A549 (cell line): ENCODE measurements around the gene TTLL13. TPM values are rescaled to one million over a fixed set of nuclear protein-coding genes. Genes with fewer than 3 reads are reported as not detected.

Experiments used
- ATAC-seq, 2 experiments: fragments of 200-7000 bp in 1 of 2; fragments of >200 bp in 1 of 2; cut with Nextera tagmentation in 1 of 2; cut with Tn5 transposase in 1 of 2; 3 replicates each; pipeline versions ENCODE4 v1.8.0 to v1.9.1; 2018 to 2020; ENCODE audit warnings: mild to moderate bottlenecking in 1 of 2, moderate library complexity in 1 of 2
- CTCF ChIA-PET: fragments of 300-600 bp; sonication (Branson Sonifier 250); formaldehyde crosslinking; extraction: SDS; loops from one replicate; lab custom pipeline; 2021; ENCODE audit warnings: antibody characterized with exemption, inconsistent platforms; lab: Yijun Ruan, JAX
- POLR2A ChIA-PET: fragments of 350-600 bp; formaldehyde crosslinking; extraction: SDS; loops from one replicate; lab custom pipeline; 2021; ENCODE audit warnings: antibody characterized with exemption, inconsistent platforms; lab: Yijun Ruan, JAX
- DNase-seq, 2 experiments: peaks; one replicate each; pipeline versions ENCODE4 v3.0.0 to v3.0.0-alpha.2; 2011 to 2016; ENCODE audit warnings: low read depth in 1 of 2, low spot score in 1 of 2
- FAIRE-seq: peaks from 2 replicates; lab custom pipeline; 2011; peaks lifted over from hg19 to GRCh38; lab: Jason Lieb, UNC
- H3K27ac ChIP-seq, 2 experiments: fragments of >200 bp; sonication (Bioruptor Twin); formaldehyde crosslinking; 3 replicates each; pipeline ENCODE4 v1.5.1; 2016 to 2017
- H3K4me1 ChIP-seq: fragments of >200 bp; sonication (Bioruptor Twin); formaldehyde crosslinking; 3 replicates; pipeline ENCODE4 v1.6.1; 2016
- H3K4me2 ChIP-seq: fragments of >200 bp; sonication (Bioruptor Twin); formaldehyde crosslinking; 3 replicates; pipeline ENCODE4 v1.6.1; 2016
- H3K4me3 ChIP-seq: fragments of >200 bp; sonication (Bioruptor Twin); formaldehyde crosslinking; 3 replicates; pipeline ENCODE4 v1.5.1; 2016
- H3K9me3 ChIP-seq: fragments of >200 bp; sonication (Bioruptor Twin); formaldehyde crosslinking; 3 replicates; pipeline ENCODE4 v1.6.1; 2016
- BCL3 ChIP-seq: fragments of >200 bp; sonication (Bioruptor Twin); formaldehyde crosslinking; IDR thresholded peaks from 3 replicates; pipeline ENCODE4 v1.6.1; 2016
- CHD4 ChIP-seq: fragments of 200-600 bp; sonication (generic); IDR thresholded peaks from 2 replicates; pipeline ENCODE4 v1.6.1; 2016; ENCODE audit warnings: antibody characterized with exemption, mild to moderate bottlenecking, borderline replicate concordance
- CTCF ChIP-seq: fragments of >200 bp; sonication (Bioruptor Twin); formaldehyde crosslinking; IDR thresholded peaks from 3 replicates; pipeline ENCODE4 v1.5.1; 2016
- E2F6 ChIP-seq: IDR thresholded peaks from 2 replicates; pipeline ENCODE4 v1.6.1; 2012; ENCODE audit warnings: low read depth, borderline replicate concordance
- ESRRA ChIP-seq: fragments of 150-350 bp; IDR thresholded peaks from 2 replicates; pipeline ENCODE4 v1.6.1; 2014; ENCODE audit warnings: mild to moderate bottlenecking, low read length, borderline replicate concordance
- FOSL2 ChIP-seq, 2 experiments: fragments of 450-650 bp in 1 of 2; fragments of >200 bp in 1 of 2; sonication (Bioruptor Twin) in 1 of 2; formaldehyde crosslinking; IDR thresholded peaks; 2 replicates each; pipeline versions ENCODE4 v1.5.0 to v1.6.1; 2016 to 2020; ENCODE audit warnings: mild to moderate bottlenecking in 1 of 2, moderate library complexity in 1 of 2
- FOXS1 ChIP-seq: fragments of 250-450 bp; sonication (Bioruptor Pico); IDR thresholded peaks from 2 replicates; pipeline ENCODE4 v1.5.0; 2020; ENCODE audit warnings: mild to moderate bottlenecking, moderate library complexity
- HMGXB4 ChIP-seq: fragments of 250-450 bp; sonication (Bioruptor Pico); IDR thresholded peaks from 2 replicates; pipeline ENCODE4 v1.5.0; 2021; ENCODE audit warnings: mild to moderate bottlenecking, moderate library complexity, borderline replicate concordance
- HOXB5 ChIP-seq: fragments of 250-450 bp; sonication (Bioruptor Pico); IDR thresholded peaks from 2 replicates; pipeline ENCODE4 v1.5.0; 2020; ENCODE audit warnings: mild to moderate bottlenecking, moderate library complexity
- JUN ChIP-seq, 2 experiments: fragments of >200 bp; sonication (Bioruptor Twin); formaldehyde crosslinking; IDR thresholded peaks; 2 replicates in 1 of 2; 3 replicates in 1 of 2; pipeline ENCODE4 v1.6.1; 2016 to 2017
- JUNB ChIP-seq: fragments of >200 bp; sonication (Bioruptor Twin); formaldehyde crosslinking; IDR thresholded peaks from 2 replicates; pipeline ENCODE4 v1.6.1; 2016
- KDM1A ChIP-seq: fragments of 200-600 bp; sonication (generic); IDR thresholded peaks from 2 replicates; pipeline ENCODE4 v1.6.1; 2016; ENCODE audit warnings: low read depth, mild to moderate bottlenecking
- MAX ChIP-seq: IDR thresholded peaks from 2 replicates; pipeline ENCODE4 v1.6.1; 2012
- MAZ ChIP-seq: fragments of 150-350 bp; IDR thresholded peaks from 2 replicates; pipeline ENCODE4 v1.6.1; 2014; ENCODE audit warnings: antibody characterized with exemption, low read depth, low read length, borderline replicate concordance
- MYC ChIP-seq: IDR thresholded peaks from 2 replicates; pipeline ENCODE4 v1.6.1; 2012; ENCODE audit warnings: mild to moderate bottlenecking, inconsistent platforms, low read length, improper control_type of control experiment, borderline replicate concordance
- NPAS2 ChIP-seq: fragments of 250-450 bp; sonication (Bioruptor Pico); IDR thresholded peaks from 2 replicates; pipeline ENCODE4 v1.8.0; 2022; ENCODE audit warnings: mild to moderate bottlenecking, moderate library complexity, borderline replicate concordance
- NR3C1 ChIP-seq: fragments of >200 bp; sonication (Bioruptor Twin); formaldehyde crosslinking; IDR thresholded peaks from 3 replicates; pipeline ENCODE4 v1.6.1; 2017
- PHF8 ChIP-seq: fragments of 200-600 bp; sonication (generic); IDR thresholded peaks from 2 replicates; pipeline ENCODE4 v1.6.1; 2016; ENCODE audit warnings: low read depth, mild to moderate bottlenecking, antibody characterized with exemption, moderate library complexity, borderline replicate concordance
- POLR2A ChIP-seq: IDR thresholded peaks from 2 replicates; pipeline ENCODE4 v1.6.1; 2012; ENCODE audit warnings: mild to moderate bottlenecking, low read length
- POLR2AphosphoS2 ChIP-seq: conservative IDR thresholded peaks from 2 replicates; pipeline ENCODE4 v1.6.1; 2012; ENCODE audit warnings: low read length, improper control_type of control experiment, inconsistent platforms
- RCOR1 ChIP-seq: fragments of 150-350 bp; IDR thresholded peaks from 2 replicates; pipeline ENCODE4 v1.6.1; 2014; ENCODE audit warnings: antibody characterized with exemption, low read length, low read depth
- REST ChIP-seq: fragments of 200-600 bp; sonication (generic); IDR thresholded peaks from 2 replicates; pipeline ENCODE4 v1.6.1; 2016; ENCODE audit warnings: antibody characterized with exemption, mild to moderate bottlenecking, moderate library complexity
- RNF2 ChIP-seq: fragments of 200-600 bp; sonication (generic); IDR thresholded peaks from 2 replicates; pipeline ENCODE4 v1.6.1; 2016; ENCODE audit warnings: low read depth, mild to moderate bottlenecking, antibody characterized with exemption, moderate library complexity, borderline replicate concordance
- SMC3 ChIP-seq: fragments of >200 bp; sonication (Bioruptor Twin); formaldehyde crosslinking; IDR thresholded peaks from 3 replicates; pipeline ENCODE4 v1.6.1; 2018; ENCODE audit warnings: inconsistent platforms
- SREBF2 ChIP-seq: fragments of 450-650 bp; IDR thresholded peaks from 2 replicates; pipeline ENCODE4 v1.6.1; 2014; ENCODE audit warnings: mild to moderate bottlenecking, moderate library complexity
- TP53 ChIP-seq: fragments of 250-450 bp; sonication (Bioruptor Pico); IDR thresholded peaks from 2 replicates; pipeline ENCODE4 v1.5.0; 2021; ENCODE audit warnings: mild to moderate bottlenecking, moderate library complexity
- ZNF302 ChIP-seq: fragments of 250-450 bp; sonication (Bioruptor Pico); IDR thresholded peaks from 2 replicates; pipeline ENCODE4 v1.9.0; 2021; ENCODE audit warnings: inconsistent platforms, mild to moderate bottlenecking, moderate library complexity
- ZSCAN20 ChIP-seq: fragments of 250-450 bp; sonication (Bioruptor Pico); IDR thresholded peaks from 2 replicates; pipeline ENCODE4 v1.8.0; 2022; ENCODE audit warnings: mild to moderate bottlenecking, moderate library complexity
- WGBS: methylation state at CpG from one replicate; pipeline ENCODE4 v1.1.6; 2017; ENCODE audit errors: missing lambda C conversion rate; 5-methylcytosine and 5-hydroxymethylcytosine counted together
- polyA plus RNA-seq, 4 experiments: library from polyadenylated mRNA; depleted of rRNA in 3 of 4; stranded (reverse); fragments of >200 nt; fragmentation: RNase III in 1 of 4; extraction: RNeasy Plus Mini Kit Qiagen cat#74134 plus additional on column Dnase treatment in 1 of 4; gene quantifications; 2 replicates in 3 of 4; 3 replicates in 1 of 4; pipeline ENCODE4 v1.2.3, GENCODE V29; 2011 to 2017

TTLL13 gene
- polyA plus RNA-seq, 2 of the 4 experiments (the other 2 are of a cell fraction): 0.17 to 0.61 TPM

- peak within 1 kb of the TSS; percentile 85 for H3K4me2 ChIP-seq
- peaks cover 38% of the 10 kb centered on the region for H3K4me1 ChIP-seq
- CTCF ChIA-PET: interaction anchor here (1.0 to 36.4 kb wide), 9 partner anchors 10 to 552 kb away, joined by 3 to 732 read pairs (median 3); partner anchors contain the start of genes CIB1 and GDPGP1
- H3K27ac ChIP-seq: peak within 1 kb of the TSS; percentile 90 to 98
- POLR2A ChIA-PET: interaction anchor here (0.7 to 2.9 kb wide), 10 partner anchors 10 to 65 kb away, joined by 3 to 22 read pairs (median 6); partner anchors contain the start of genes CIB1, GDPGP1 and NGRN
- FAIRE-seq (no peak), ATAC-seq (peak; percentile 88), DNase-seq (peak; percentile 61 to 92)
- no peaks in the 10 kb centered on the region for H3K9me3 ChIP-seq
- WGBS: 0% methylated on average over 36 of the region's 88 CpGs
- TF ChIP-seq PHF8: peak; percentile 16; the same call in 1 of the 2 replicates
- no peak for TF ChIP-seq ZSCAN20 (CRISPR knock-in tag)
- peak; percentile 2; the same call in 2 of the 3 replicates for TF ChIP-seq SMC3
- TF ChIP-seq HMGXB4 (CRISPR knock-in tag): no peak
- TF ChIP-seq E2F6: 0 out of 2 replicates have a peak, but pooled peaks have one; percentile 14
- TF ChIP-seq JUN (IDR thresholded peaks at IDR 0.05): peak; percentile 48 to 87; a peak in 4 of 5 replicates
- TF ChIP-seq FOSL2 (IDR thresholded peaks at IDR 0.05): no peak
- no peak for TF ChIP-seq FOSL2 (CRISPR knock-in tag; IDR thresholded peaks at IDR 0.05)
- no peak for TF ChIP-seq CHD4
- no peak for TF ChIP-seq MAX
- TF ChIP-seq MAZ: no peak
- no peak for TF ChIP-seq POLR2AphosphoS2
- TF ChIP-seq NPAS2 (CRISPR knock-in tag): no peak
- no peak for TF ChIP-seq JUNB
- no peak for TF ChIP-seq HOXB5 (CRISPR knock-in tag)
- TF ChIP-seq TP53 (CRISPR knock-in tag): no peak
- TF ChIP-seq SREBF2: no peak
- TF ChIP-seq ZNF302 (CRISPR knock-in tag): no peak
- no peak for TF ChIP-seq RNF2
- no peak for TF ChIP-seq CTCF
- no peak for TF ChIP-seq REST
- no peak for TF ChIP-seq RCOR1
- peak; percentile 73 for TF ChIP-seq POLR2A
- TF ChIP-seq NR3C1: no peak
- no peak for TF ChIP-seq MYC
- no peak for TF ChIP-seq KDM1A
- no peak for TF ChIP-seq FOXS1 (CRISPR knock-in tag)
- no peak for TF ChIP-seq ESRRA
- TF ChIP-seq BCL3: peak; percentile 45; the same call in 1 of the 3 replicates
- peak within 1 kb of the TSS; percentile 80 for H3K4me3 ChIP-seq
Observed at GRCh38 chr15:90201130-90201943, 48.0 kb upstream of the TTLL13 start, which contains the start of gene SEMA4B. Gene SEMA4B, plus strand, starts transcription at chr15:90201330. Its CDS starts 249 bp downstream, at chr15:90201579.
